Subcutaneous preadipocyte (primary cell): ENCODE data around the gene RNF41. TPM values are rescaled to one million over a fixed set of nuclear protein-coding genes. Genes with fewer than 3 reads are reported as not detected.

Experiments
- total RNA-seq: library from RNA; depleted of rRNA; stranded (reverse); fragments of >200 nt; gene quantifications from 2 replicates; pipeline ENCODE4 v1.2.3, GENCODE V29; 2012

The RNF41 gene
- total RNA-seq: 66.3 and 93.3 TPM in 2 replicates

GRCh38 chr12:56221757-56222530, at the start of gene RNF41:
Gene RNF41 (minus strand): TSS chr12:56221922. CDS start chr12:56214047, 7,875 bp downstream.

DNA sequence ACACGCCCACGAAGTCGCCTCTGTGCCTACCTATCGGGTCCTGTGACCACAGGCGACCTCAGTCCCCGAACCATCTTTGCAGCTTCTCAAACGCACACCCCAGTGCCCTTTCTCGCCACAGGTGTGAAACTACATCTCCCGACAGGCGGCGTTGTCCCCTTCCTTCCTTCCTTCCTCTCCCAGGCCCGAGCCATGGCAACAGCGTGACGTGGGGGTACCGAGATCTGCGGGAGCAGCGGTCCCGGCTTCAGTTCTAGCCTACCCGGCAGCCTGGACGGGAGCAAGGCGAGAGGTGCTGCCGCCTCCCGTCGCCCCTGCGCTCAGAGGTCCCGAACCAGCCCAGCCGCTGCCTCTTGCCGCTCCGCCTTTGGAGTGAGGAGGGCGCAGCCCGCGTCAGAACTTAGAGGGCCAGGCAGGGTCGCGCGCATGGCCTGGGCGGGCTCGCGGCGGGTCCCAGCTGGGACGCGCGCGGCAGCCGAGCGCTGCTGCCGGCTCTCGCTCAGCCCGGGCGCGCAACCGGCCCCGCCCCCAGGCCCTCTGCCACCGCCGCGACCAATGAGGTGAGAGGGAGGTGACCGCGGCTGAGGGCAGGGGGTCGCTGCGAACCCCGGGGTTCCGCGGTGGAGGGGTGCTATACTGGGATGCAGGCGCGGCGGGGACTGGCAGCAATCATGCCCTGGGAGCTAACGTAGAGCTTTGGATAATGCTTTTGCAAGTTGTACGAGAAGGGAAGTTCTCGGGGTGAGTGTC, 45.1 kb upstream of the RNF41 start, which contains the start of gene COQ10A:
Gene COQ10A, plus strand, starts transcription at position 250 of the 750 bp plus-strand sequence. Its CDS starts 177 bp downstream, at position 427.

GRCh38 chr12:56258068-56258819, 36.5 kb upstream of the RNF41 start, which contains the start of gene ANKRD52:
Gene ANKRD52 (minus strand): TSS chr12:56258384. CDS start chr12:56258269, 115 bp downstream.

DNA sequence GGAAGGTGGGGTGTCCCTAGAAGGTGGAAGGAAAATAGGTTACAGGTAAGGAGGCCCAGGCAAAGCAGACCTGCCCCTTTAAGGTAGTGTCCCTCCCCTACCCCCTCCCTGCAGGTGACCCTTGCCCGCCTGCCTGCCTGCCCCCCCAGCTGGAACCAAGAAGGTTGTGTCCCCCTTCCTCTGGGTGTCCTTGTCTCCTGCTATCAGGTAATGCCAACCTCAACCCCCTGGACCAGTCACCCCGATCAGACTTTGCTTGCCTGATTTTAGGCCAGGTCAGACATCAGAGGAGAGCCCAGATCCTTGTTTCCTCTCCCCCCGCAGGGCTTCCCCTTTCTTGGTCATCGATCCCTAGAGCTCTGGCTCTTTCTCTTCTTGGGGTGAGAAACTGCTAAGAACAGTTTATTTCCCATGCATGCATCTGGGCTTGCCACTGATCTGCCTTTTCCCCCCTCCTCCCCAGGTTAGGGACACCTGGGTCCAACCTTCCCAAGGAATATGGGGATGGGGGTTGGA, 8.3 kb upstream of the RNF41 start, which contains the start of gene SLC39A5:
Gene SLC39A5, plus strand, starts transcription at position 136 of the 516 bp plus-strand sequence. CDS start 1,224 bp downstream, outside the sequence.

GRCh38 chr12:56224102-56224701, 2.5 kb upstream of the RNF41 start, which contains the start of gene NABP2:
Gene NABP2 (plus strand): TSS chr12:56224342. CDS start chr12:56224857, 515 bp downstream.

DNA sequence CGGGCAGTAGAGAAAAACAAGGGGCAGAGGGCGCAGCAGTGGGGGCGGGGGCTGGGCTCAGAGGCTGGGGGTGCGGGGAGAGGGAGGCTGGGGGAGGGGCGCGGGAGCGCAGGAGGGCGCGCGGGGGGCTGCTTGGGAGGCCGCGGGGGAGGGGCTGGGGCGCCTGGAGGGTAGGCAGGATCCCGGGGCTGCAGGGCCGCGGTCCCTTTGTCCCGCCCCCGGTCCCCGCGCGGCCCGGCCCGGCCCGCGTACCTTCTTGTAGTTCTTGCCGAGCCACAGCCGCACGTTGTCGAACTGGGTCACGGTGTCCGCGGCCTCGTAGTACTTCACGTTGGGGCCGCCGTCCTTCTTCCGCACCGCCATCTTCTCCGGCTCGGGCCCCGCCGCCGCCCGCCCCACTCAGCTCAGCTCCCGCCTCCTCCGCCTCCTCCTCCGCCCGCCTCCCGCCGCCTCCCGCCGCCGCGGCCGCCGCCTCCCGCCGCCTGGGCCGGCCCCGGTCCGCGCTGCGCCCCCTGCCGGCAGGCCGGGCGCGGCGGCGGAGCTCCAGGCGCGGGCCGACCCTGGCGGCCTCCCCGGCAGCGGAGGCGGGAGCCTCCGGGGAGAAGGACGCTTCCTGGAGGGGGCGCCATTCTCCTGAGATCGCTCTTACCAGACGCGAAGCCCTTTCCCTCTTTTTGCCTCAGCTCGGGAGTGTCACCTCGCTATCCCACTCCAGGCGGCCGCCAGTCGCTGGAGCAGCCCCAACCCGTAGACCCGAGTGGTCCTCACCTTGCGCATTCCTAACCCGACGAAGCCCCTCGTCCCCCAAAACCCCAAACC, 32.4 kb downstream of the RNF41 start, which contains the start of gene SMARCC2:
Gene SMARCC2, minus strand, starts transcription at position 385 of the 819 bp plus-strand sequence. Its CDS starts 22 bp downstream, at position 363.

GRCh38 chr12:56158029-56158925, 63.4 kb downstream of the RNF41 start, which contains the start of gene MYL6:
Gene MYL6 (plus strand): TSS chr12:56158359. CDS start chr12:56158402, 43 bp downstream.

Other genes starting within 250 kb of the RNF41 start
- 51.1 and 62.6 TPM in 2 replicates for gene RAB5B, start 247.8 kb downstream of the RNF41 start, total RNA-seq
- gene SUOX, start 224.6 kb downstream of the RNF41 start, total RNA-seq: 8.5 and 13.3 TPM in 2 replicates
- 0.37 and 1.2 TPM in 2 replicates for gene IKZF4, start 200.9 kb downstream of the RNF41 start, total RNA-seq
- 188 and 387 TPM in 2 replicates for gene RPS26, start 180.0 kb downstream of the RNF41 start, total RNA-seq
- under 0.01 TPM in 2 replicates for gene ERBB3, start 141.8 kb downstream of the RNF41 start, total RNA-seq
- gene PA2G4, start 117.4 kb downstream of the RNF41 start, total RNA-seq: 213 and 255 TPM in 2 replicates
- 1,499 and 3,572 TPM in 2 replicates for gene RPL41, start 105.3 kb downstream of the RNF41 start, total RNA-seq
- gene ZC3H10, start 103.7 kb downstream of the RNF41 start, total RNA-seq: 6.6 and 8.2 TPM in 2 replicates
- 159 and 170 TPM in 2 replicates for gene ESYT1, start 93.7 kb downstream of the RNF41 start, total RNA-seq
- 38.5 and 41.5 TPM in 2 replicates for gene MYL6B, start 69.3 kb downstream of the RNF41 start, total RNA-seq
- gene MYL6, start 63.6 kb downstream of the RNF41 start, total RNA-seq: 682 and 1,116 TPM in 2 replicates
- gene SMARCC2, start 32.4 kb downstream of the RNF41 start, total RNA-seq: 44.1 and 53.2 TPM in 2 replicates
- gene NABP2, start 2.4 kb upstream of the RNF41 start, total RNA-seq: 25.0 and 31.3 TPM in 2 replicates
- gene SLC39A5, start 8.1 kb upstream of the RNF41 start, total RNA-seq: 0.20 TPM in 1 of 2 replicates, not detected in the other
- gene ANKRD52, start 36.5 kb upstream of the RNF41 start, total RNA-seq: 12.9 and 15.1 TPM in 2 replicates
- 4.9 and 5.9 TPM in 2 replicates for gene COQ10A, start 45.0 kb upstream of the RNF41 start, total RNA-seq
- gene CS, start 78.4 kb upstream of the RNF41 start, total RNA-seq: 184 and 217 TPM in 2 replicates
- 58.8 and 92.6 TPM in 2 replicates for gene CNPY2, start 94.1 kb upstream of the RNF41 start, total RNA-seq
- gene PAN2, start 112.1 kb upstream of the RNF41 start, total RNA-seq: 25.0 and 27.8 TPM in 2 replicates
- gene IL23A, start 117.0 kb upstream of the RNF41 start, total RNA-seq: 0.20 TPM in 1 of 2 replicates, not detected in the other
- 139 and 173 TPM in 2 replicates for gene STAT2, start 138.2 kb upstream of the RNF41 start, total RNA-seq
- not detected in 2 replicates for gene APOF, start 140.9 kb upstream of the RNF41 start, total RNA-seq
- 7.3 and 10.4 TPM in 2 replicates for gene TIMELESS, start 227.5 kb upstream of the RNF41 start, total RNA-seq
- not detected in 2 replicates for gene MIP, start 232.7 kb upstream of the RNF41 start, total RNA-seq
- 2.2 and 3.1 TPM in 2 replicates for gene SPRYD4, start 246.7 kb upstream of the RNF41 start, total RNA-seq